HG03135 (cell line): Measurements from ENCODE around the gene PRDM11.

Experiments
- ATAC-seq: cut with Tn5 transposase; IDR thresholded peaks from one replicate; pipeline ENCODE4 v1.9.1; 2021; ENCODE audit warnings: mild to moderate bottlenecking, moderate library complexity; ENCODE audit not compliant: unreplicated experiment

PRDM11 gene

DNA sequence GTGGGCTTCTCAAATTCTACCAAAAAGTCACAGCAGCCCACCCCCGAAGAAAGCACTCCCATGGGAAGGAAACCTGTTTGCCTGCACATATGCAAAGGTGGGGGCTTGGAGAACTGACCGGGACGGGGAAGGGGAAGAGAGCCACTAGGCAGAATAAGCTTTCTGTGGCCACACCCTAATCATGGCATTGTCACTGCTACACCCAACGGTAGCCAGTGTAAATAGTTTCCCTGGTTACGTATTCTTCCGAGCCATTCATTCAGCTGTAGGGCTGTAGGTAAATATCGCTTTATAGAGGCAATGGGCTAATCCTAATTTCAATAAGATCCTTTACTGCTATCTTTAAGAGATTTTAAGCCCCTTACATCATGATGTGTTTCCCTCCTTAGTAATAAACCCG is 61.7 kb downstream of the PRDM11 start:
- no peak for ATAC-seq

DNA sequence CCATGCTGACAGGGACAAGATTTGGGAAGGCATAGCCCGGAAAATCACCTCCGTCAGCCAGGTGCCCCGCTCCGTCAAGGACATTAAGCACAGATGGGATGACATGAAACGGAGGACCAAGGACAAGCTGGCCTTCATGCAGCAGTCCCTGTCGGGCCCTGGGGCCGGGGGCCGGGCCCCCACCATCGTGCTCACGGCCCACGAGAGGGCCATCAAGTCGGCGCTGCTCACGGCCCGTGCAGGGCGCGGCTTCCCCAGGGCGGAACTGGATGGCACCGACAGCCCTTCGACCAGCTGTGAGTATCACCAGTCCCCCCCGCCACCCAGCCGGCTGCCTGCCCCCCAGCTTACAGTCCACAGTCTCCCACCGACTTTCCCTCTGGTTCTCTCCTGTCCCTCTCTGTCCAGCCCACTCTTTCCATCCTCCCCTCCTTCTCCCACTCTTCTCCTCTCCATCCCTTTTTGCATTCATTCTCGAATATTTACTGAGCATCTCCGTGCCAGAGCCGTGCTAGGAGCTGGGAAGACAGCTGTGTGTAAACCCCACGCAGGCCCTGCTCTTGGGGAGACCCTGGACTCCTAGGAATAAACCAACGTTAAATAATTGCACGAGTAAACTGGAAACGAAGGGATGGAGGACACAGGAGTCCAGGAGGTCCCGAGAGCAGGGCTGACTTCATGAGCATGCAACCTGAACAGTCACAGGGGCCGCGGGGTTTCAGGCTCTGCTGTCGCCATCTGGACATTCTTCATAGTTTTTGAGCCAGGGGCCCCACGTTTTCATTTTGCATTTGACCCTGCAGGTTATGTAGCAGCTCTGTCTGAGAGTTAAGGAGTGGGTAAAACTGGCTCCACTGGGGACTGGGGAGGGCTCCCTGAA is 62.8 kb downstream of the PRDM11 start:
- no peak for ATAC-seq

GRCh38 chr11:45209891-45210699 is 63.7 kb downstream of the PRDM11 start:
- ATAC-seq, result no peak

GRCh38 chr11:45210846-45211245 is 64.4 kb downstream of the PRDM11 start:
- no peak for ATAC-seq

- ATAC-seq, result no peak
These were observed 65.3 kb downstream of the PRDM11 start for GRCh38 chr11:45211732-45212131.

- ATAC-seq, result no peak
These were observed 66.3 kb downstream of the PRDM11 start for GRCh38 chr11:45212566-45213315.

- no peak for ATAC-seq
These were observed 66.9 kb downstream of the PRDM11 start for GRCh38 chr11:45213316-45213665.

DNA sequence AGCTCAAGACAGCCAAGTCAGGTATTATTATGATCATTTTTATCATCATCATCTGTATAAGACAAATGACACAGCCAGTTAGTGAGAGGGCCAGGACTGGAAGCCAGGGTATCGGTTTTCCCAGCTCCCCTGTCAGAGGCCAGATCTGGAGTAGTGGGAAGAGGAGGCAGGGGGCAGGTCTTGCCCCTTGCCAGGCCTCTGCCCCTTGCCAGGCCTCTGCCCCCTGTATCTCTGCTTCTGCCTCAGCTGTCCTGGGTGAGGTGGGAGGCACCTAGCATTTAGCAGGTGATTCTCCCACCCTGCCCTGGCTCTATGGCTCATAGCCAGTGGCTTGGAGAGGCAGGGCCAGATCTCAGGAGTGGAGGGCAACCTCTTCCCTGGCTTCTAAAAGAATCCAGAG is 67.3 kb downstream of the PRDM11 start:
- no peak for ATAC-seq

DNA sequence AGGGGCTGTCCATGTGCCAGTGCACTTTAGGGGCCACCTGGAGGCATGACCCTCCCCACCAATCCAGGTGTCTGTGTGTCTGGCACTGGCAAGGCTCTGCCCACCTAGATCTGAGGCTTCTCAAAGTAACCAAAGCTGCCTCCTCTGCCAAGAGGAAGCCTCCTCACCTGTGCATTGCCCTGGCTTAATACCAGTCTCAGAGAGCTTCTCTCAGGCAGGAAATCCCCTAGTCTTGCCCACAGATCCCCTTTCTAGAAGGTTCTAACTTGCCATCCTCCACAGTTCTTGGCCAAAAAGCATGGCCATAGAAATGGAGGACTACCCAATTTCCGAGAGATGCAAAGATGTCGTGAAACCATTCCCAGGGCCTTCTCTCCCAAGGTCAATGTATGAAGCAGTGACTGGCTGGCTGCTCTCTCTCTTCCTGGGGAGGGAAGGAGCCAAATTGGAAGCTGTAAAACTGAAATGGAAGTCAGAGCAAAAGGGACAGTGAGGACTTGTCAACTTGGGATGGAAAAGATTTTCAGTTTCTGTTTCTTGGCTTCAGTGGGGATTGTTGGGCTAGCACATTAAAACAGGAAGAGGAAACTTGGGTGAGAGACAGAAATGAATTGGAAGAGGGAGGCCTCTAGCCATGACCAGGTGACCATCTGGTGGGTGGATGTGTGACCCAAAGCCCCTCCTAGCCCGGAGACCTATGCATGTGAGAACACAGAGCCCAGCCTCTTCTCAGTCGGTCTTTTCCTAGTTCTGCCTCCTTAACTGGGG is 68.8 kb downstream of the PRDM11 start:
- ATAC-seq, result no peak

GRCh38 chr11:45216031-45216430 is 69.6 kb downstream of the PRDM11 start:
- no peak for ATAC-seq

DNA sequence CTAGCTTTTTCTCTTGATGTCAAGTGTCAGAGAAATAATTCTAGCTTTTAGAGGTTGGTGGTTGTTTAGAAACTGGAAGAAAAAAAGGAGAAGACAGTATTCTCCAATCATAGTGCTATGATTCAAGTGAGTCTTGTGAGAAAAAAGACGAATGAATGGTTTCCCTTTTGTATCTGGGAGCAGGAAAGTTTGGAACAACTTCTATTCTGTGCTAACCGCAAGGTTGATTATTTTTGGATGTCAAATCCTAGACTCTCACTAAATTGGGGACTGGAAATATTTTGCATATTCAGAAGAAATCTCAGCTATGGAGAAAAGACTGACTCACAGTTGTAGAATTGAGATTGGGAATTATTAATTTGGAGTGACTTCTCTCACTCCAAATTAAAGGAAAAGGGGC is 70.5 kb downstream of the PRDM11 start:
- ATAC-seq, result no peak

GRCh38 chr11:45217991-45218390 is 71.6 kb downstream of the PRDM11 start:
- ATAC-seq, result no peak

- ATAC-seq, result no peak
These were observed 72.3 kb downstream of the PRDM11 start for GRCh38 chr11:45218705-45219104.

GRCh38 chr11:45219411-45219810 is 73.0 kb downstream of the PRDM11 start:
- ATAC-seq, result no peak

GRCh38 chr11:45223496-45223895 is 77.1 kb downstream of the PRDM11 start:
- ATAC-seq, result no peak

DNA sequence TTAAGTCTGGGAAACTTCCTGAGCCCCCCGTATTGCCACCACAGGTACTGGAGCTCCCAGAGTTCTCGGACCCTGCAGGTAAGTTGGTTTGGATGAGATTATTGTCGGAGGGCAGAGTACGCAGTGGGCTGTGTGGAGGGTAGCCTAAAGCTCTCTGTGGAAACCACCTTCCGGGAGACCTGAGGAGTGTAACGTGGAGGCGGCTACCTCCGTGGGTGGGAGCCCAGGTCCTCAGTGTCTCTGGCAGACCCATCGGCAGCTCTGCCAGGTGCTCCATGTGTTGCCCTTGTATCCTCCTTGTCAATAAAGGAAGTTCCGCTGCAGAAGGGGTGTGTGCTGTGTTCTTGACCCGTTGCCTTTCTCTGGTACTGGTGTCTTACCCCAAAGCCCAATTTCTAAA is 78.3 kb downstream of the PRDM11 start:
- no peak for ATAC-seq

DNA sequence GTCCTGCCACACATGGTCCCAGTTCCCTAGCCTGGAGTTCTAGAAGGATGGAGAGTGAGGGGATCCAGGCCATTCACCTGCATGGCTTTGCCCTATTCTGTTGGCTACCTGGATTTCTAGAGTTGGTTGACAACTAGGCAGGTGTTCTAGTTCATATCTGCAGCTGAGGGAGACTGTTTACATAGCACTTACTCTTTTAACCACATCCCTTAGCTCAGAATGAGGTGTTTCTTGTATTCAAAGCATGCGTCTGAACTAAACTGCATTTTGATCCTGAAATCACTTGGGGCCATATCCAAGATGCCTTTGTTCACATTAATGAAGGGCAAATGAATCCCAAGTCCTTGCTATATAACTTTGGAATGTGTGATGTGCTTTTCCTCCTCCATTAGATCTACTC is 78.8 kb downstream of the PRDM11 start:
- ATAC-seq, result no peak

GRCh38 chr11:45225961-45226871 is 79.8 kb downstream of the PRDM11 start:
- no peak for ATAC-seq

DNA sequence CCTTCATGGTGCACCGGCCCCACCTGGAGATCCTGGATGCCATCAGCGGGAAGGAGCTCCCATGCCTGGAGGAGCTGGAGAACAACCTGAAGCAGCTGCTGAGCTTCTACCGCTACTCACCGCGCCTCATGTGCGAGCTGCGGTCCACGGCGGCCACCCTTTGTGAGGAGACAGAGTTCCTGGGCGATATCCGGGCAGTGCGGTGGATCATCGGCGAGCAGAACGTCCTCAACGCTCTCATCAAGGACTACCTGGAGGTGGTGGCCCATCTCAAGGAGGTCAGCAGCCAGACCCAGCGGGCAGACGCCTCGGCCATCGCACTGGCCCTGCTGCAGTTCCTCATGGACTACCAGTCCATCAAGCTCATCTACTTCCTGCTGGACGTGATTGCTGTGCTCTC is 80.5 kb downstream of the PRDM11 start:
- no peak for ATAC-seq

DNA sequence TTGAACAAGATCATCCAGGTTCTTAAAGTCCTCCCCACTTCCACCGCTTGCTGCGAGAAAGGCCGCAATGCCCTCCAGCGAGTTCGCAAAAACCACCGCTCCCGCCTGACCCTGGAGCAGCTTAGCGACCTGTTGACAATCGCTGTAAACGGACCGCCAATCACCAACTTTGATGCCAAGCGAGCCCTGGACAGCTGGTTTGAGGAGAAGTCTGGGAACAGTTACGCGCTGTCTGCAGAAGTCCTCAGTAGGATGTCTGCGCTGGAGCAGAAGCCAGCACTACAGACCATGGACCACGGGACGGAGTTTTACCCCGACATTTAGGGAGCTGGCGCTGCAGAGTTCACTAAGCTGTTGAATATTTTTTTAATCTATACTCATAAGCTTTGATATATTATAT is 81.4 kb downstream of the PRDM11 start:
- no peak for ATAC-seq
